GM23338 (cell line): Measurements from ENCODE around the gene SMIM35. TPM values are rescaled to one million over a fixed set of nuclear protein-coding genes. Genes with fewer than 3 reads are reported as not detected.

ENCODE experiments used
- ATAC-seq: fragments of 200-7000 bp; cut with Tn5 transposase; 3 replicates; pipeline ENCODE4 v1.9.1; 2020
- DNase-seq: peaks from one replicate; pipeline ENCODE4 v3.0.0-alpha.2; 2015; ENCODE audit warnings: low spot score
- H2AFZ ChIP-seq: fragments of 200-600 bp; sonication (generic); 2 replicates; pipeline ENCODE4 v1.8.0; 2016; ENCODE audit warnings: antibody characterized with exemption, mild to moderate bottlenecking, moderate library complexity
- H3F3A ChIP-seq: fragments of 200-600 bp; sonication (generic); replicated peaks from 2 replicates; pipeline ENCODE4 v1.8.0; 2017; ENCODE audit warnings: antibody characterized with exemption, mixed run types, low read depth
- H3K27ac ChIP-seq: fragments of 200-600 bp; sonication (generic); 2 replicates; pipeline ENCODE4 v1.6.1; 2016; ENCODE audit warnings: low read depth
- H3K27me3 ChIP-seq: fragments of 200-600 bp; sonication (generic); 2 replicates; pipeline ENCODE4 v1.8.0; 2016; ENCODE audit warnings: mild to moderate bottlenecking, mixed run types, moderate library complexity; ENCODE audit not compliant: insufficient read depth
- H3K36me3 ChIP-seq: fragments of 200-600 bp; sonication (generic); 2 replicates; pipeline ENCODE4 v1.8.0; 2016; ENCODE audit warnings: mild to moderate bottlenecking; ENCODE audit not compliant: insufficient read depth
- H3K4me1 ChIP-seq: fragments of 200-600 bp; sonication (generic); 2 replicates; pipeline ENCODE4 v1.8.0; 2016; ENCODE audit warnings: mild to moderate bottlenecking, moderate library complexity; ENCODE audit not compliant: insufficient read depth
- H3K4me2 ChIP-seq: fragments of 200-600 bp; sonication (generic); 2 replicates; pipeline ENCODE4 v1.7.1; 2017; ENCODE audit warnings: mixed run types
- H3K4me3 ChIP-seq: fragments of 200-600 bp; sonication (generic); 2 replicates; pipeline ENCODE4 v1.6.1; 2016; ENCODE audit warnings: mixed run types
- H3K79me2 ChIP-seq: fragments of 200-600 bp; sonication (generic); replicated peaks from 2 replicates; pipeline ENCODE4 v1.8.0; 2017; ENCODE audit warnings: mild to moderate bottlenecking; ENCODE audit not compliant: insufficient read depth
- H3K9me2 ChIP-seq: fragments of 200-600 bp; sonication (generic); 2 replicates; pipeline ENCODE4 v1.8.0; 2017; ENCODE audit not compliant: insufficient read depth
- H4K20me1 ChIP-seq: fragments of 200-600 bp; sonication (generic); replicated peaks from 2 replicates; pipeline ENCODE4 v1.8.0; 2017; ENCODE audit warnings: mild to moderate bottlenecking; ENCODE audit not compliant: insufficient read depth
- H3K27ac Mint-ChIP-seq: 2 replicates; pipeline ENCODE4 v1.8.0; 2020; ENCODE audit warnings: inconsistent platforms, mild to moderate bottlenecking, moderate library complexity, mixed read lengths
- H3K27me3 Mint-ChIP-seq: 3 replicates; pipeline ENCODE4 v1.8.0; 2022; ENCODE audit warnings: low read depth, mild to moderate bottlenecking, moderate library complexity, mixed read lengths, inconsistent platforms; ENCODE audit not compliant: insufficient read depth, poor library complexity
- H3K36me3 Mint-ChIP-seq: 3 replicates; pipeline ENCODE4 v1.8.0; 2021; ENCODE audit warnings: low read depth, mild to moderate bottlenecking, inconsistent platforms, moderate library complexity, mixed read lengths
- H3K4me1 Mint-ChIP-seq: 3 replicates; pipeline ENCODE4 v1.8.0; 2020; ENCODE audit warnings: mild to moderate bottlenecking, inconsistent platforms, mixed read lengths
- H3K4me3 Mint-ChIP-seq: 3 replicates; pipeline ENCODE4 v1.8.0; 2021; ENCODE audit warnings: moderate library complexity, mild to moderate bottlenecking, inconsistent platforms, mixed read lengths
- H3K9me3 Mint-ChIP-seq: 3 replicates; pipeline ENCODE4 v1.8.0; 2020; ENCODE audit warnings: moderate library complexity, mild to moderate bottlenecking, inconsistent platforms, mixed read lengths
- CREB1 ChIP-seq: fragments of 250-450 bp; sonication (Bioruptor Pico); IDR thresholded peaks from 2 replicates; pipeline ENCODE4 v1.5.0; 2020; ENCODE audit warnings: low read depth, mild to moderate bottlenecking, moderate library complexity
- EZH2 ChIP-seq: fragments of 200-600 bp; sonication (generic); IDR thresholded peaks from one replicate; pipeline ENCODE4 v1.8.0; 2017; ENCODE audit warnings: antibody characterized with exemption, mild to moderate bottlenecking, low read depth; ENCODE audit not compliant: unreplicated experiment
- EZH2phosphoT487 ChIP-seq: fragments of 200-600 bp; sonication (generic); IDR thresholded peaks from one replicate; pipeline ENCODE4 v1.8.1; 2018; ENCODE audit warnings: antibody characterized with exemption; ENCODE audit not compliant: unreplicated experiment
- JUNB ChIP-seq: IDR thresholded peaks from one replicate; pipeline ENCODE4 v1.6.1; 2016; ENCODE audit warnings: antibody characterized with exemption; ENCODE audit not compliant: unreplicated experiment
- NANOG ChIP-seq: IDR thresholded peaks from 2 replicates; pipeline ENCODE4 v1.6.1; 2016; ENCODE audit warnings: antibody characterized with exemption, borderline replicate concordance
- POLR2AphosphoS5 ChIP-seq: IDR thresholded peaks from 2 replicates; pipeline ENCODE4 v1.6.1; 2016; ENCODE audit warnings: antibody characterized with exemption, low read depth
- STAT1 ChIP-seq: IDR thresholded peaks from one replicate; pipeline ENCODE4 v1.6.1; 2016; ENCODE audit warnings: antibody characterized with exemption; ENCODE audit not compliant: unreplicated experiment
- ZNF114 ChIP-seq: fragments of 250-450 bp; sonication (Bioruptor Pico); IDR thresholded peaks from 2 replicates; pipeline ENCODE4 v1.5.0; 2020; ENCODE audit warnings: mild to moderate bottlenecking, moderate library complexity
- ZNF331 ChIP-seq: fragments of 250-450 bp; sonication (Bioruptor Pico); IDR thresholded peaks from 2 replicates; pipeline ENCODE4 v1.5.0; 2020; ENCODE audit warnings: low read depth, mild to moderate bottlenecking, moderate library complexity
- polyA plus RNA-seq: library from polyadenylated mRNA; unstranded; fragments of >200 nt; fragmentation: Nextera tagmentation; extraction: Ambion mirVana; gene quantifications from 2 replicates; pipeline ENCODE4 v1.2.1, GENCODE V29; 2016
- total RNA-seq: library from RNA; depleted of rRNA; stranded (reverse); fragments of >200 nt; shearing (Covaris generic); gene quantifications from 2 replicates; pipeline ENCODE4 v1.2.3, GENCODE V29; 2014
- TF ChIP-seq, protein P1 (sequence below), 2 experiments: fragments of 200-600 bp in 1 of 2; sonication (generic) in 1 of 2; conservative IDR thresholded peaks; 2 replicates each; pipeline versions ENCODE4 v1.5.1 to v1.6.1; 2016 to 2017; ENCODE audit warnings: antibody characterized with exemption in 2 of 2, low read depth in 2 of 2, mild to moderate bottlenecking in 2 of 2, moderate library complexity in 1 of 2
- TF ChIP-seq, protein P2 (sequence below): fragments of 250-450 bp; sonication (Bioruptor Pico); IDR thresholded peaks from 2 replicates; pipeline ENCODE4 v1.5.0; 2020; ENCODE audit warnings: mild to moderate bottlenecking, moderate library complexity
- TF ChIP-seq, protein P3 (sequence below): IDR thresholded peaks from 2 replicates; pipeline ENCODE4 v1.6.1; 2016; ENCODE audit warnings: antibody characterized with exemption

SMIM35 gene
- total and polyA plus RNA-seq, 2 experiments from 2014 or later, result not detected

DNA sequence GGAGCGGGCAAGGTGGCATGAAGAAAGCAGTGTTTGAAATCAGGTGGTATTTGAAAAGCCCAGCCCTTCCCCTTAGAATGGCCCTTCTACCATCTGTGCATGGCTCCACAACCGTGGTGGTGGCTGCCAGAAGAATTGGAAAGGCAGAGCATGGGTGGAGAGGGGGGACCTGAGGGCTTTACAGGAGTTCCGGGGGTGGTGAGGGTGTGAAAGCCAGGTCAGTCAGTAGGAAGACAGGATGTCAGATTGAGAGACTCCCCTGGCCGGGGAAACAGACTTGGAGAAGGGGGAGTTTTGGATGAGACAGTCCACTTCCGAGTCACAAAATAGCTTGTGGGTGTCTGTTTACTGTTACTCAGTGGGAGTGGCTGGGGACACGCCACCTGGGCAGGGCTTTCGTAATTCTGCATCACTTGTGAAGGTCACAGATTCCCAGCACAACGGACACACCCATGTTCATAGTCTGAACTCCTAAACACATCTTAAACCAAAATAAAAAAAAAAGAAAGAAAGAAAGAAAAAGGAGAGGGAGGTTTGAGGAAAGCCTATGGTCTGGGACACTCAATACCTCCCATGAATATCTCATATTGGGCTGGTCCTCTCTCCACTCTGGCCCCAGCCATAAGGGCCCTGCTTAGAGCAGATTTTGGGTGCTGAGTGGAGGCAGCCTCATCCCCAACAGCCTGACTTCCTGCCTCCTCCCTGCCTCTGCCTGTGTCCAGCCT lies 24.4 kb upstream of the SMIM35 start (continued):
- TF ChIP-seq, protein P1, sequence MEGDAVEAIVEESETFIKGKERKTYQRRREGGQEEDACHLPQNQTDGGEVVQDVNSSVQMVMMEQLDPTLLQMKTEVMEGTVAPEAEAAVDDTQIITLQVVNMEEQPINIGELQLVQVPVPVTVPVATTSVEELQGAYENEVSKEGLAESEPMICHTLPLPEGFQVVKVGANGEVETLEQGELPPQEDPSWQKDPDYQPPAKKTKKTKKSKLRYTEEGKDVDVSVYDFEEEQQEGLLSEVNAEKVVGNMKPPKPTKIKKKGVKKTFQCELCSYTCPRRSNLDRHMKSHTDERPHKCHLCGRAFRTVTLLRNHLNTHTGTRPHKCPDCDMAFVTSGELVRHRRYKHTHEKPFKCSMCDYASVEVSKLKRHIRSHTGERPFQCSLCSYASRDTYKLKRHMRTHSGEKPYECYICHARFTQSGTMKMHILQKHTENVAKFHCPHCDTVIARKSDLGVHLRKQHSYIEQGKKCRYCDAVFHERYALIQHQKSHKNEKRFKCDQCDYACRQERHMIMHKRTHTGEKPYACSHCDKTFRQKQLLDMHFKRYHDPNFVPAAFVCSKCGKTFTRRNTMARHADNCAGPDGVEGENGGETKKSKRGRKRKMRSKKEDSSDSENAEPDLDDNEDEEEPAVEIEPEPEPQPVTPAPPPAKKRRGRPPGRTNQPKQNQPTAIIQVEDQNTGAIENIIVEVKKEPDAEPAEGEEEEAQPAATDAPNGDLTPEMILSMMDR (conservative IDR thresholded peaks at IDR 0.05; ENCODE audit: low read depth in 2 of 2), result no peak
- no peak for TF ChIP-seq EZH2

DNA sequence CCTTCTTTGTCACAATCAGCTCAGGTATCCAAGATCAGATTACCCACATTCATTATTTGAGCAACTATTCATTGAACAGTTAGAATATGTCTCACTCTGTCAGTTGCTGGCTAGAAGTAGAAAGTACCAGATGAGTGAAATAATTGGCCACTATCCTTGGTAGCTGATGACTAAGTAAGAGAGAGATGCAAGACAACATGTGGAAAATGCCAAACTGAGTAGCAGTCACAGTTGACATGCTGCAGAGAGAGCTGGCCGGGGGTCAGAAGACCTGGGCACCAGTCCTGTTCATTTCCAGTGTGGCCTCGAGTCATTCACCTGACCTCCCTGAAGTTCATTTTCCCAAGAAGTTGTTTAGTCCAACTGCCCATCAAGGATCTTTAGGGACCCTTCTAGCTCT lies 22.5 kb upstream of the SMIM35 start:
- Histone ChIP-seq H3K9me2 (peaks cover 3% of the 10 kb centered on the region; the same call in 1 of the 2 replicates), H3K79me2 (no peaks in the 10 kb centered on the region), H4K20me1 (no peaks in the 10 kb centered on the region), H3K27me3 (no peaks in the 10 kb centered on the region), H3K4me1 (no peaks in the 10 kb centered on the region), H3K27ac (no peak overlapping the region), H2AFZ (no peak overlapping the region), H3K4me2 (no peak overlapping the region), H3K4me3 (no peak overlapping the region), H3F3A (no peaks in the 10 kb centered on the region), H3K36me3 (no peaks in the 10 kb centered on the region)
- no peak for ATAC-seq
- no peak overlapping the region for H3K27ac Mint-ChIP-seq
- H3K27me3 Mint-ChIP-seq, result peaks cover 13% of the 10 kb centered on the region
- no peak for DNase-seq
- H3K9me3 Mint-ChIP-seq, result no peaks in the 10 kb centered on the region
- no peak overlapping the region for H3K4me3 Mint-ChIP-seq
- H3K4me1 Mint-ChIP-seq, result peaks cover 18% of the 10 kb centered on the region
- no peaks in the 10 kb centered on the region; the same call in 2 of the 3 replicates for H3K36me3 Mint-ChIP-seq
- TF ChIP-seq STAT1, result no peak
- no peak for TF ChIP-seq JUNB
- TF ChIP-seq ZNF114, result no peak
- TF ChIP-seq, protein P2, sequence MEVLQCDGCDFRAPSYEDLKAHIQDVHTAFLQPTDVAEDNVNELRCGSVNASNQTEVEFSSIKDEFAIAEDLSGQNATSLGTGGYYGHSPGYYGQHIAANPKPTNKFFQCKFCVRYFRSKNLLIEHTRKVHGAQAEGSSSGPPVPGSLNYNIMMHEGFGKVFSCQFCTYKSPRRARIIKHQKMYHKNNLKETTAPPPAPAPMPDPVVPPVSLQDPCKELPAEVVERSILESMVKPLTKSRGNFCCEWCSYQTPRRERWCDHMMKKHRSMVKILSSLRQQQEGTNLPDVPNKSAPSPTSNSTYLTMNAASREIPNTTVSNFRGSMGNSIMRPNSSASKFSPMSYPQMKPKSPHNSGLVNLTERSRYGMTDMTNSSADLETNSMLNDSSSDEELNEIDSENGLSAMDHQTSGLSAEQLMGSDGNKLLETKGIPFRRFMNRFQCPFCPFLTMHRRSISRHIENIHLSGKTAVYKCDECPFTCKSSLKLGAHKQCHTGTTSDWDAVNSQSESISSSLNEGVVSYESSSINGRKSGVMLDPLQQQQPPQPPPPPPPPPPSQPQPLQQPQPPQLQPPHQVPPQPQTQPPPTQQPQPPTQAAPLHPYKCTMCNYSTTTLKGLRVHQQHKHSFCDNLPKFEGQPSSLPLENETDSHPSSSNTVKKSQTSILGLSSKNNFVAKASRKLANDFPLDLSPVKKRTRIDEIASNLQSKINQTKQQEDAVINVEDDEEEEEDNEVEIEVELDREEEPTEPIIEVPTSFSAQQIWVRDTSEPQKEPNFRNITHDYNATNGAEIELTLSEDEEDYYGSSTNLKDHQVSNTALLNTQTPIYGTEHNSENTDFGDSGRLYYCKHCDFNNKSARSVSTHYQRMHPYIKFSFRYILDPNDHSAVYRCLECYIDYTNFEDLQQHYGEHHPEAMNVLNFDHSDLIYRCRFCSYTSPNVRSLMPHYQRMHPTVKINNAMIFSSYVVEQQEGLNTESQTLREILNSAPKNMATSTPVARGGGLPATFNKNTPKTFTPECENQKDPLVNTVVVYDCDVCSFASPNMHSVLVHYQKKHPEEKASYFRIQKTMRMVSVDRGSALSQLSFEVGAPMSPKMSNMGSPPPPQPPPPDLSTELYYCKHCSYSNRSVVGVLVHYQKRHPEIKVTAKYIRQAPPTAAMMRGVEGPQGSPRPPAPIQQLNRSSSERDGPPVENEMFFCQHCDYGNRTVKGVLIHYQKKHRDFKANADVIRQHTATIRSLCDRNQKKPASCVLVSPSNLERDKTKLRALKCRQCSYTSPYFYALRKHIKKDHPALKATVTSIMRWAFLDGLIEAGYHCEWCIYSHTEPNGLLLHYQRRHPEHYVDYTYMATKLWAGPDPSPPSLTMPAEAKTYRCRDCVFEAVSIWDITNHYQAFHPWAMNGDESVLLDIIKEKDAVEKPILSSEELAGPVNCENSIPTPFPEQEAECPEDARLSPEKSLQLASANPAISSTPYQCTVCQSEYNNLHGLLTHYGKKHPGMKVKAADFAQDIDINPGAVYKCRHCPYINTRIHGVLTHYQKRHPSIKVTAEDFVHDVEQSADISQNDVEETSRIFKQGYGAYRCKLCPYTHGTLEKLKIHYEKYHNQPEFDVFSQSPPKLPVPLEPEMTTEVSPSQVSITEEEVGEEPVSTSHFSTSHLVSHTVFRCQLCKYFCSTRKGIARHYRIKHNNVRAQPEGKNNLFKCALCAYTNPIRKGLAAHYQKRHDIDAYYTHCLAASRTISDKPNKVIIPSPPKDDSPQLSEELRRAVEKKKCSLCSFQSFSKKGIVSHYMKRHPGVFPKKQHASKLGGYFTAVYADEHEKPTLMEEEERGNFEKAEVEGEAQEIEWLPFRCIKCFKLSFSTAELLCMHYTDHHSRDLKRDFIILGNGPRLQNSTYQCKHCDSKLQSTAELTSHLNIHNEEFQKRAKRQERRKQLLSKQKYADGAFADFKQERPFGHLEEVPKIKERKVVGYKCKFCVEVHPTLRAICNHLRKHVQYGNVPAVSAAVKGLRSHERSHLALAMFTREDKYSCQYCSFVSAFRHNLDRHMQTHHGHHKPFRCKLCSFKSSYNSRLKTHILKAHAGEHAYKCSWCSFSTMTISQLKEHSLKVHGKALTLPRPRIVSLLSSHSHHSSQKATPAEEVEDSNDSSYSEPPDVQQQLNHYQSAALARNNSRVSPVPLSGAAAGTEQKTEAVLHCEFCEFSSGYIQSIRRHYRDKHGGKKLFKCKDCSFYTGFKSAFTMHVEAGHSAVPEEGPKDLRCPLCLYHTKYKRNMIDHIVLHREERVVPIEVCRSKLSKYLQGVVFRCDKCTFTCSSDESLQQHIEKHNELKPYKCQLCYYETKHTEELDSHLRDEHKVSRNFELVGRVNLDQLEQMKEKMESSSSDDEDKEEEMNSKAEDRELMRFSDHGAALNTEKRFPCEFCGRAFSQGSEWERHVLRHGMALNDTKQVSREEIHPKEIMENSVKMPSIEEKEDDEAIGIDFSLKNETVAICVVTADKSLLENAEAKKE (CRISPR knock-in tag), result no peak
- TF ChIP-seq EZH2, result no peak
- TF ChIP-seq POLR2AphosphoS5, result no peak
- no peak for TF ChIP-seq CREB1 (CRISPR knock-in tag)
- TF ChIP-seq EZH2phosphoT487, result no peak
- TF ChIP-seq, protein P1 (conservative IDR thresholded peaks at IDR 0.05; ENCODE audit: low read depth in 2 of 2), result no peak
- TF ChIP-seq, protein P3, sequence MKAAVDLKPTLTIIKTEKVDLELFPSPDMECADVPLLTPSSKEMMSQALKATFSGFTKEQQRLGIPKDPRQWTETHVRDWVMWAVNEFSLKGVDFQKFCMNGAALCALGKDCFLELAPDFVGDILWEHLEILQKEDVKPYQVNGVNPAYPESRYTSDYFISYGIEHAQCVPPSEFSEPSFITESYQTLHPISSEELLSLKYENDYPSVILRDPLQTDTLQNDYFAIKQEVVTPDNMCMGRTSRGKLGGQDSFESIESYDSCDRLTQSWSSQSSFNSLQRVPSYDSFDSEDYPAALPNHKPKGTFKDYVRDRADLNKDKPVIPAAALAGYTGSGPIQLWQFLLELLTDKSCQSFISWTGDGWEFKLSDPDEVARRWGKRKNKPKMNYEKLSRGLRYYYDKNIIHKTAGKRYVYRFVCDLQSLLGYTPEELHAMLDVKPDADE, result no peak
- TF ChIP-seq ZNF331 (CRISPR knock-in tag), result no peak
- TF ChIP-seq NANOG, result no peak
